Chondrocyte (in vitro differentiated cells): ENCODE results near the gene NRP2. TPM values are rescaled to one million over a fixed set of nuclear protein-coding genes. Genes with fewer than 3 reads are reported as not detected.

ENCODE experiments used
- DNase-seq: peaks from one replicate; pipeline ENCODE4 v3.0.0; 2021; ENCODE audit warnings: mixed read lengths, low spot score
- H3K27ac Mint-ChIP-seq: one replicate; pipeline ENCODE4 v1.8.0; 2021; ENCODE audit warnings: mild to moderate bottlenecking, moderate library complexity, mixed read lengths; ENCODE audit not compliant: unreplicated experiment
- H3K27me3 Mint-ChIP-seq: 2 replicates; pipeline ENCODE4 v1.8.0; 2021; ENCODE audit warnings: low read depth, mixed read lengths
- H3K36me3 Mint-ChIP-seq: 2 replicates; pipeline ENCODE4 v1.8.0; 2021; ENCODE audit warnings: low read depth, mixed read lengths
- H3K4me1 Mint-ChIP-seq: 2 replicates; pipeline ENCODE4 v1.8.0; 2021; ENCODE audit warnings: low read depth, mild to moderate bottlenecking, mixed read lengths
- H3K4me3 Mint-ChIP-seq: one replicate; pipeline ENCODE4 v1.8.0; 2021; ENCODE audit warnings: mild to moderate bottlenecking, moderate library complexity, mixed read lengths; ENCODE audit not compliant: unreplicated experiment
- H3K9me3 Mint-ChIP-seq: 2 replicates; pipeline ENCODE4 v1.8.0; 2021; ENCODE audit warnings: low read depth, mixed read lengths
- total RNA-seq: library from RNA; stranded (reverse); gene quantifications from 3 replicates; pipeline ENCODE4 v1.2.1, GENCODE V29; 2021
- TF ChIP-seq, protein P1 (sequence below): fragments of 200-600 bp; sonication (generic); IDR thresholded peaks from 2 replicates; pipeline ENCODE4 v1.5.0; 2021; ENCODE audit warnings: antibody characterized with exemption, mild to moderate bottlenecking, moderate library complexity

Gene NRP2
- total RNA-seq, 1 donor from 2014 or later = 34.5 TPM

GRCh38 chr2:205696331-205696926 lies 14.1 kb downstream of the NRP2 start:
- Mint-ChIP-seq H3K9me3 (no peaks in the 10 kb centered on the region), H3K36me3 (peaks cover 5% of the 10 kb centered on the region), H3K4me1 (peaks cover 78% of the 10 kb centered on the region), H3K27ac (peak overlapping the region; percentile 62), H3K4me3 (no peak overlapping the region), H3K27me3 (no peaks in the 10 kb centered on the region)
- TF ChIP-seq, protein P1, sequence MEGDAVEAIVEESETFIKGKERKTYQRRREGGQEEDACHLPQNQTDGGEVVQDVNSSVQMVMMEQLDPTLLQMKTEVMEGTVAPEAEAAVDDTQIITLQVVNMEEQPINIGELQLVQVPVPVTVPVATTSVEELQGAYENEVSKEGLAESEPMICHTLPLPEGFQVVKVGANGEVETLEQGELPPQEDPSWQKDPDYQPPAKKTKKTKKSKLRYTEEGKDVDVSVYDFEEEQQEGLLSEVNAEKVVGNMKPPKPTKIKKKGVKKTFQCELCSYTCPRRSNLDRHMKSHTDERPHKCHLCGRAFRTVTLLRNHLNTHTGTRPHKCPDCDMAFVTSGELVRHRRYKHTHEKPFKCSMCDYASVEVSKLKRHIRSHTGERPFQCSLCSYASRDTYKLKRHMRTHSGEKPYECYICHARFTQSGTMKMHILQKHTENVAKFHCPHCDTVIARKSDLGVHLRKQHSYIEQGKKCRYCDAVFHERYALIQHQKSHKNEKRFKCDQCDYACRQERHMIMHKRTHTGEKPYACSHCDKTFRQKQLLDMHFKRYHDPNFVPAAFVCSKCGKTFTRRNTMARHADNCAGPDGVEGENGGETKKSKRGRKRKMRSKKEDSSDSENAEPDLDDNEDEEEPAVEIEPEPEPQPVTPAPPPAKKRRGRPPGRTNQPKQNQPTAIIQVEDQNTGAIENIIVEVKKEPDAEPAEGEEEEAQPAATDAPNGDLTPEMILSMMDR = peak; percentile 78
- no peak for DNase-seq

GRCh38 chr2:205696927-205697441 lies 14.7 kb downstream of the NRP2 start:
- TF ChIP-seq, protein P1 = peak; percentile 24
- Mint-ChIP-seq H3K9me3 (no peaks in the 10 kb centered on the region), H3K4me3 (no peak overlapping the region), H3K27ac (peak overlapping the region; percentile 84), H3K27me3 (no peaks in the 10 kb centered on the region), H3K4me1 (peaks cover 82% of the 10 kb centered on the region), H3K36me3 (peaks cover 5% of the 10 kb centered on the region)
- no peak for DNase-seq

GRCh38 chr2:205698286-205699268 lies 16.3 kb downstream of the NRP2 start:
- TF ChIP-seq, protein P1 = no peak
- Mint-ChIP-seq H3K9me3 (no peaks in the 10 kb centered on the region), H3K4me3 (no peak overlapping the region), H3K27ac (peak overlapping the region; percentile 84), H3K4me1 (peaks cover 92% of the 10 kb centered on the region), H3K27me3 (no peaks in the 10 kb centered on the region), H3K36me3 (peaks cover 5% of the 10 kb centered on the region)
- no peak for DNase-seq

GRCh38 chr2:205699515-205700289 lies 17.4 kb downstream of the NRP2 start:
- H3K36me3 Mint-ChIP-seq = peaks cover 5% of the 10 kb centered on the region
- peak overlapping the region; percentile 44 for H3K4me3 Mint-ChIP-seq
- no peaks in the 10 kb centered on the region for H3K9me3 Mint-ChIP-seq
- peak overlapping the region; percentile 97 for H3K27ac Mint-ChIP-seq
- H3K4me1 Mint-ChIP-seq = peaks cover 96% of the 10 kb centered on the region
- H3K27me3 Mint-ChIP-seq = no peaks in the 10 kb centered on the region
- TF ChIP-seq, protein P1 = no peak
- no peak for DNase-seq
